T-cell (primary cell): Measurements from ENCODE around the gene C4orf17. TPM values are rescaled to one million over a fixed set of nuclear protein-coding genes. Genes with fewer than 3 reads are reported as not detected.

Experiments
- ATAC-seq, 4 experiments: fragments of 200-7000 bp in 3 of 4; fragments of 150-1000 bp in 1 of 4; cut with Tn5 transposase; replicated peaks in 1 of 4; 1 replicate in 3 of 4; 2 replicates in 1 of 4; pipeline ENCODE4 v1.10.0; 2021; ENCODE audit warnings: moderate library complexity in 3 of 4, mild to moderate bottlenecking in 2 of 4, moderate number of reproducible peaks in 1 of 4
- CTCF ChIA-PET, 2 donors: fragments of 300-600 bp; sonication (Branson Sonifier 250); formaldehyde crosslinking; loops; one replicate each; lab custom pipeline; 2022; ENCODE audit warnings: antibody characterized with exemption in 2 of 2; lab: Charles Lee
- POLR2A ChIA-PET, 2 donors: fragments of 300-600 bp; sonication (Branson Sonifier 250); formaldehyde crosslinking; loops; one replicate each; lab custom pipeline; 2022; ENCODE audit warnings: antibody characterized with exemption in 2 of 2; lab: Charles Lee
- DNase-seq, 35 experiments: peaks; one replicate each; pipeline versions ENCODE4 v3.0.0 to v3.0.0-alpha.2; 2013 to 2023
- H3K27ac ChIP-seq: one replicate; pipeline ENCODE4 v1.5.1; 2013; ENCODE audit warnings: low read length
- H3K27me3 ChIP-seq, 2 experiments: replicated peaks in 1 of 2; 1 replicate in 1 of 2; 2 replicates in 1 of 2; pipeline versions ENCODE4 v1.6.1 to v1.7.0; 2013; ENCODE audit warnings: low read length in 1 of 2, mixed read lengths in 1 of 2; ENCODE audit not compliant: control insufficient read depth in 2 of 2, insufficient read depth in 2 of 2; ENCODE audit errors: extremely low read depth in 1 of 2
- H3K36me3 ChIP-seq, 2 donors: 1 replicate in 1 of 2; 2 replicates in 1 of 2; pipeline versions ENCODE4 v1.6.1 to v1.7.0; 2013; ENCODE audit warnings: low read length in 1 of 2; ENCODE audit not compliant: control insufficient read depth in 2 of 2, insufficient read depth in 1 of 2; ENCODE audit errors: extremely low read depth in 1 of 2
- H3K4me1 ChIP-seq, 2 experiments: 1 replicate in 1 of 2; 2 replicates in 1 of 2; pipeline versions ENCODE4 v1.6.1 to v1.7.0; 2013; ENCODE audit warnings: low read length in 2 of 2, mixed read lengths in 1 of 2; ENCODE audit not compliant: insufficient read depth in 2 of 2, control insufficient read depth in 1 of 2; ENCODE audit errors: extremely low read depth in 1 of 2
- H3K4me3 ChIP-seq, 2 donors: 1 replicate in 1 of 2; 2 replicates in 1 of 2; pipeline versions ENCODE4 v1.5.1 to v1.7.0; 2013; ENCODE audit warnings: mild to moderate bottlenecking in 2 of 2, low read length in 1 of 2, moderate library complexity in 1 of 2; ENCODE audit not compliant: control insufficient read depth in 1 of 2; ENCODE audit errors: extremely low read depth in 1 of 2
- H3K9me3 ChIP-seq: 2 replicates; pipeline ENCODE4 v1.7.0; 2013
- H3K27ac Mint-ChIP-seq, 2 donors: one replicate each; pipeline ENCODE4 v1.8.0; 2020 to 2021; ENCODE audit warnings: mild to moderate bottlenecking in 2 of 2, mixed read lengths in 2 of 2
- H3K27me3 Mint-ChIP-seq, 2 donors: one replicate each; pipeline ENCODE4 v1.8.0; 2021 to 2022; ENCODE audit warnings: mixed read lengths in 2 of 2
- H3K36me3 Mint-ChIP-seq: one replicate; pipeline ENCODE4 v1.8.0; 2021; ENCODE audit warnings: mixed read lengths
- H3K4me1 Mint-ChIP-seq, 3 donors: one replicate each; pipeline ENCODE4 v1.8.0; 2020 to 2022; ENCODE audit warnings: mixed read lengths in 3 of 3, mild to moderate bottlenecking in 1 of 3
- H3K4me3 Mint-ChIP-seq, 3 donors: one replicate each; pipeline ENCODE4 v1.8.0; 2020 to 2022; ENCODE audit warnings: mild to moderate bottlenecking in 3 of 3, mixed read lengths in 3 of 3, moderate library complexity in 3 of 3
- H3K9me3 Mint-ChIP-seq, 3 donors: one replicate each; pipeline ENCODE4 v1.8.0; 2020 to 2022; ENCODE audit warnings: mixed read lengths in 3 of 3
- WGBS: methylation state at CpG from one replicate; pipeline ENCODE4 v1.1.5; 2013; ENCODE audit warnings: missing lambda C conversion rate; ENCODE audit not compliant: insufficient coverage; 5-methylcytosine and 5-hydroxymethylcytosine counted together
- total RNA-seq, 35 experiments: library from RNA in 6 of 35; stranded (reverse) in 6 of 35; fragments of 120-200 nt in 1 of 35; gene quantifications; one replicate each; pipeline versions ENCODE4 v1.2.1 to v1.2.4 and lab custom pipeline; 2013 to 2026

C4orf17 gene
- total RNA-seq, 5 donors from 2014 or later (not counting 1 experiment from before 2014, with no cell fraction given), result not detected

- Histone ChIP-seq H3K27me3 (no peaks in the 10 kb centered on the region), H3K36me3 (no peaks in the 10 kb centered on the region), H3K4me3 (no peak overlapping the region), H3K9me3 (no peaks in the 10 kb centered on the region), H3K4me1 (no peaks in the 10 kb centered on the region), H3K27ac (no peak overlapping the region)
- no peak for ATAC-seq
- H3K4me3 Mint-ChIP-seq, result no peak overlapping the region
- no peak for DNase-seq
- no peaks in the 10 kb centered on the region for H3K9me3 Mint-ChIP-seq
- H3K36me3 Mint-ChIP-seq, result no peaks in the 10 kb centered on the region
- peaks cover 2 to 16% of the 10 kb centered on the region in 2 donors for H3K27me3 Mint-ChIP-seq
- ChIA-PET POLR2A (no interaction called here), CTCF (no interaction called here)
- no peak overlapping the region for H3K27ac Mint-ChIP-seq
- WGBS, result no CpG with 5 or more reads among the region's 1 CpG
- H3K4me1 Mint-ChIP-seq, result no peaks in the 10 kb centered on the region
These were observed 76.0 kb downstream of the C4orf17 start for GRCh38 chr4:99586797-99587196.

- no peak for ATAC-seq
- no peaks in the 10 kb centered on the region for H3K36me3 ChIP-seq
- Mint-ChIP-seq H3K27me3 (peaks cover 2 to 11% of the 10 kb centered on the region in 2 donors), H3K27ac (no peak overlapping the region), H3K36me3 (no peaks in the 10 kb centered on the region), H3K9me3 (no peaks in the 10 kb centered on the region), H3K4me1 (no peaks in the 10 kb centered on the region), H3K4me3 (no peak overlapping the region)
- H3K4me1 ChIP-seq, result no peaks in the 10 kb centered on the region
- no peaks in the 10 kb centered on the region for H3K9me3 ChIP-seq
- no peaks in the 10 kb centered on the region for H3K27me3 ChIP-seq
- DNase-seq, result no peak
- ChIA-PET POLR2A (no interaction called here), CTCF (no interaction called here)
- no peak overlapping the region for H3K4me3 ChIP-seq
- H3K27ac ChIP-seq, result no peak overlapping the region
These were observed 76.5 kb downstream of the C4orf17 start for GRCh38 chr4:99587309-99587708.

- H3K27ac Mint-ChIP-seq, result no peak overlapping the region
- H3K4me3 Mint-ChIP-seq, result no peak overlapping the region
- Histone ChIP-seq H3K4me1 (no peaks in the 10 kb centered on the region), H3K27me3 (no peaks in the 10 kb centered on the region), H3K9me3 (no peaks in the 10 kb centered on the region), H3K27ac (no peak overlapping the region), H3K36me3 (no peaks in the 10 kb centered on the region), H3K4me3 (no peak overlapping the region)
- H3K9me3 Mint-ChIP-seq, result no peaks in the 10 kb centered on the region
- no CpG with 5 or more reads among the region's 1 CpG for WGBS
- DNase-seq, result no peak
- ChIA-PET CTCF (no interaction called here), POLR2A (interaction anchor here in 1 of 2 donors (0.6 kb wide), 1 partner anchor 25 kb away, joined by 3 read pairs; no protein-coding TSS in a partner anchor)
- H3K27me3 Mint-ChIP-seq, result peaks cover 1 to 6% of the 10 kb centered on the region in 2 donors
- no peaks in the 10 kb centered on the region for H3K36me3 Mint-ChIP-seq
- H3K4me1 Mint-ChIP-seq, result no peaks in the 10 kb centered on the region
- no peak for ATAC-seq
These were observed 77.0 kb downstream of the C4orf17 start for GRCh38 chr4:99587803-99588202.

- ATAC-seq, result no peak
- POLR2A ChIA-PET, result interaction anchor here in 1 of 2 donors (0.7 kb wide), 1 partner anchor 65 kb away, joined by 3 read pairs; no protein-coding TSS in a partner anchor
- H3K4me1 ChIP-seq, result no peaks in the 10 kb centered on the region
- no peaks in the 10 kb centered on the region for H3K27me3 ChIP-seq
- no peaks in the 10 kb centered on the region for H3K4me1 Mint-ChIP-seq
- no peak for DNase-seq
- CTCF ChIA-PET, result no interaction called here
- no peak overlapping the region for H3K4me3 ChIP-seq
- H3K9me3 ChIP-seq, result no peaks in the 10 kb centered on the region
- no peak overlapping the region for H3K4me3 Mint-ChIP-seq
- H3K27ac ChIP-seq, result no peak overlapping the region
- H3K27me3 Mint-ChIP-seq, result peaks cover 0 to 1% of the 10 kb centered on the region in 2 donors
- no CpG with 5 or more reads among the region's 3 CpGs for WGBS
- no peaks in the 10 kb centered on the region for H3K36me3 ChIP-seq
- H3K27ac Mint-ChIP-seq, result no peak overlapping the region
- H3K36me3 Mint-ChIP-seq, result no peaks in the 10 kb centered on the region
- H3K9me3 Mint-ChIP-seq, result no peaks in the 10 kb centered on the region
These were observed 80.9 kb downstream of the C4orf17 start for GRCh38 chr4:99591757-99592156.

Other genes with a start within 250 kb of the C4orf17 start
- gene ADH1A, start 220.0 kb upstream of the C4orf17 start, total RNA-seq, result under 1 TPM in 1 of 5 donors, not detected in 4; 0.20 TPM
- 1 to 10 TPM in 3 of 5 donors, not detected in 2; 2.0 to 3.1 (median 2.1) TPM for gene ADH1B, start 189.6 kb upstream of the C4orf17 start, total RNA-seq
- under 1 TPM in 2 of 5 donors, not detected in 3; 0.19 to 0.20 TPM for gene ADH1C, start 158.3 kb upstream of the C4orf17 start, total RNA-seq
- gene ADH7, start 75.7 kb upstream of the C4orf17 start, total RNA-seq, result not detected
- gene TRMT10A, start 53.0 kb downstream of the C4orf17 start, total RNA-seq, result 1 to 10 TPM; 3.4 to 5.3 (median 4.0) TPM
- gene MTTP, start 63.8 kb downstream of the C4orf17 start, total RNA-seq, result under 1 TPM in 4 of 5 donors, not detected in 1; 0.19 to 0.75 (median 0.37) TPM
- gene C4orf54, start 146.8 kb downstream of the C4orf17 start, total RNA-seq, result not detected